GM12874 (cell line): ENCODE data around the gene FST.

Experiments used
- CTCF ChIP-seq: IDR thresholded peaks from 2 replicates; pipeline ENCODE4 v1.5.1; 2011; ENCODE audit warnings: low read depth, mild to moderate bottlenecking, control low read depth, low read length, moderate library complexity; ENCODE audit not compliant: insufficient read depth

FST gene

DNA sequence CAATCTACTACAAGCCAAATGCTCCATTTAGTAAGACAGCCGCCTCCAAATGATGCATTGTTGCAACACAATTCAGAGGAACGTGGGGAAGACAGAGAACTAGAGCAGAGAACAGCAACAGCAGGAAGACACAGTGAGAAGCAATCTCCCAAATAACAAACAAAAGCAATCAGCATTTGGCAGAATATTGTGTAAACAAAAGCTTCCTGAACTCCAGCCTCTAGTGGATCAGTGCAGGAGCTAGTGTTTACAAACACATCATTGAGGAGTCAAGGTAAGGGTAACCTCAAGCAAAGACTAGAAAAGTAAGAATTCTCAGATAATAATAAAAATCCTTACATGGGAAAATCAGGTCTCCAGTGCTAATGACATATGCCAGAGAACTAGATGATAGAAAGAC, 20.6 kb downstream of the FST start:
- TF ChIP-seq CTCF = no peak

- no peak for TF ChIP-seq CTCF
Observed at GRCh38 chr5:53503562-53504218, 23.3 kb downstream of the FST start.

DNA sequence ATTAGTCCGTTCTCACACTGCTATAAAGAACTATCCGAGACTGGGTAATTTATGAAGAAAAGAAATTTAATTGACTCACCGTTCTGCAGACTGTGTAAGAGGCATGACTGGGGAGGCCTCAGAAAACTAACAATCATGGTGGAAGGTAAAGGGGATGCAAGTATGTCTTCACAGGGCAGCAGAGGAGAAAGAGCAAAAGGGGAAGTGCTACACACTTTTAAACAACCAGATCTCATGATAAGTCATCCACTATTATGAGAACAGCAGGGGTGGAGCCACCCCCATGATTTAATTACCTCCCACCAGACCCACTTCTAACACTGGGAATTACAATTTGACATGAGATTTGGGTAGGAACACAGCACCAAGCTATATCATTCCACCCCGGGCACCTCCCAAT, 26.6 kb downstream of the FST start:
- TF ChIP-seq CTCF = no peak

DNA sequence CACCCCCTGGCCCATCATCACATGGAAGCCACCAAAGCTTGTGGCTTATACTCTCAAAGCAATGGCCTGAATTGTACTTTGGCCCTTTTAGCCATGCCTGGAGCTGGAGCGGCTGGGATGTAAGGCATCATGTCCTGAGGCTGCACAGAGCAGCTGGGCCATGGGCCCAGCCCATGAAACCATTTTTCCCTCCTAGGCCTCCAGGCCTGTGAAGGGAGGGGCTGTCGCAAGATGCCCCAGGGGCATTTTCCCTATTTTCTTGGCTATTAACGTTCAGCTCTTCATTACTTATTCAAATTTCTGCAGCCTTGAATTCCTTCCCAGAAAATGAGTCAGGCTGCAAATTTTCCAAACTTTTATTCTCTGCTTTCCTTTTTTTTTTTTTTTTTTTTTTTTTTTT, 27.7 kb downstream of the FST start:
- TF ChIP-seq CTCF = no peak

DNA sequence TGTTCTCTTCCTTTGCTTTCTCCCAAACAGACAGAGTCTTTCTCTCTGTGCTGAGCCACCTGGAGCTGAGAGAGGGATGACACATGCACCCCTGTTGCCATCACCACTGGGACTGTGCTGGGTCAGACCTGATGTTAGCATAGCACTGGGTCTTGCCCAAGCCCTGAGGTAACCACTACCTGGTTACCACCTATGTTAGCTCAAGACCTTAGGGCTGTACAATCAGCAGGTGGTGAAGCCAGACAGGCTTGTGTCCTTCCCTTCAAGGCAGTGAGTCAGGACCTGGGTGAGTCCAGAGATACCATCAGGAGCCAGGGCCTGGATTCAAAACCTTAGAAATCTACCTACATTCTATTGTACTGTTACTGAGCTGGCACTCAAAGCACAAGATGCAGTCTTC, 32.1 kb downstream of the FST start:
- no peak for TF ChIP-seq CTCF

DNA sequence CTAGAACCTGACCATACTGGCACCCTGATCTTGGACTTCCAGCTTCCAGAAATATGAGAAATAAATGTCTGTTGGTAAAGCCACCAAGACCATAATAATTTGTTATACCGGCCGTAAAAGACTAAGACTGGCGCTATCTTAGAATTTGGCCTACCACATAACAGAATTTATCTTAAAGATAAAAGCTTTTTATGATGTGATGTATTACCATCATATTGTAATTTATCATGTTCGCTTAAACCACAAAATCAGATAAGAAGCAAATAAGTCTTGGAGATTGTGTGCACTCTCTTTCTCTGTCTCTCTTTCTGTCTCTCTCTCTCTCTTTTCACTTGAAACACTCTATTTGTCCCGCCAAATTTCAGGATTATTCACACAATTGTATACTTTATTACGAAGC, 35.6 kb downstream of the FST start:
- TF ChIP-seq CTCF = no peak

DNA sequence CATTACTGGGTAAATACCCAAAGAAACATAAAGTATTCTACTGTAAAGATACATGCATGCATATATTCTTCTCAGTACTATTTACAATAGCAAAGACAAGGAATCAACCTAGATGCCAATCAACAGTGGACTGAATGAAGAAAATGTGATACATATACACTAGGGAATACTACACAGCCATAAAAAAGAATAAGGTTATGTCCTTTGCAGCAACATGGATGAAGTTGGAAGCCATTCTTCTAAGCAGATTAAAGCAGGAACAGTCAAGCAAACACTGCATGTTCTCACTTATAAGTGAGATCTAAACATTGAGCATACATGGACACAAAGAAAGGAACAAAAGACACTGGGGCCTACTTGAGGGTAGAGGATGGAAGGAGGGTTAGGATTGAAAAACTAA, 40.4 kb downstream of the FST start:
- TF ChIP-seq CTCF = no peak
